Kidney capillary endothelial cell (primary cell): ENCODE data around the gene ENAM.
"Not testable (repeated sequence)": the region's sequence is repeated elsewhere in the genome, so short reads cannot be mapped to it uniquely, and the experiment has no call there.

ENCODE experiments used
- DNase-seq: peaks from one replicate; pipeline ENCODE4 v3.0.0-alpha.2; 2018; ENCODE audit warnings: low spot score

The ENAM gene

GRCh38 chr4:70680934-70681333, 52.4 kb downstream of the ENAM start:
- DNase-seq, result no peak

- no peak for DNase-seq
These were observed 53.2 kb downstream of the ENAM start for GRCh38 chr4:70681704-70682103.

GRCh38 chr4:70682142-70682541, 53.6 kb downstream of the ENAM start:
- DNase-seq, result not testable (repeated sequence)

GRCh38 chr4:70687392-70687791, 58.8 kb downstream of the ENAM start:
- no peak for DNase-seq

- DNase-seq, result peak; percentile 97
These were observed 59.6 kb downstream of the ENAM start, which contains the start of gene UTP3 for GRCh38 chr4:70687821-70688794. Gene UTP3, plus strand, starts transcription at chr4:70688532. Its CDS starts 146 bp downstream, at chr4:70688678.

- DNase-seq, result no peak
These were observed 60.3 kb downstream of the ENAM start for GRCh38 chr4:70688795-70689231.

GRCh38 chr4:70691661-70692060, 63.1 kb downstream of the ENAM start:
- DNase-seq, result no peak

- DNase-seq, result not testable (repeated sequence)
These were observed 66.1 kb downstream of the ENAM start for GRCh38 chr4:70694633-70695032.
